GM10248 (cell line): Measurements from ENCODE around the gene CNBD2.

Source experiments
- CTCF ChIA-PET: fragments of 300-600 bp; sonication (Branson Sonifier 250); formaldehyde crosslinking; extraction: SDS; loops from one replicate; lab custom pipeline; 2021; ENCODE audit warnings: antibody characterized with exemption; lab: Yijun Ruan, JAX
- POLR2A ChIA-PET: fragments of 350-650 bp; sonication (Branson Sonifier 250); formaldehyde crosslinking; extraction: SDS; loops from one replicate; lab custom pipeline; 2020; ENCODE audit warnings: antibody characterized with exemption; lab: Yijun Ruan, JAX
- DNase-seq: peaks from one replicate; pipeline ENCODE4 v3.0.0; 2012; ENCODE audit errors: extremely low spot score
- TF ChIP-seq, protein P1 (sequence below): IDR thresholded peaks from 2 replicates; pipeline ENCODE4 v1.5.1; 2012; ENCODE audit warnings: mild to moderate bottlenecking, low read depth; ENCODE audit errors: extremely low read depth, missing control alignments, control extremely low read depth

CNBD2 gene

DNA sequence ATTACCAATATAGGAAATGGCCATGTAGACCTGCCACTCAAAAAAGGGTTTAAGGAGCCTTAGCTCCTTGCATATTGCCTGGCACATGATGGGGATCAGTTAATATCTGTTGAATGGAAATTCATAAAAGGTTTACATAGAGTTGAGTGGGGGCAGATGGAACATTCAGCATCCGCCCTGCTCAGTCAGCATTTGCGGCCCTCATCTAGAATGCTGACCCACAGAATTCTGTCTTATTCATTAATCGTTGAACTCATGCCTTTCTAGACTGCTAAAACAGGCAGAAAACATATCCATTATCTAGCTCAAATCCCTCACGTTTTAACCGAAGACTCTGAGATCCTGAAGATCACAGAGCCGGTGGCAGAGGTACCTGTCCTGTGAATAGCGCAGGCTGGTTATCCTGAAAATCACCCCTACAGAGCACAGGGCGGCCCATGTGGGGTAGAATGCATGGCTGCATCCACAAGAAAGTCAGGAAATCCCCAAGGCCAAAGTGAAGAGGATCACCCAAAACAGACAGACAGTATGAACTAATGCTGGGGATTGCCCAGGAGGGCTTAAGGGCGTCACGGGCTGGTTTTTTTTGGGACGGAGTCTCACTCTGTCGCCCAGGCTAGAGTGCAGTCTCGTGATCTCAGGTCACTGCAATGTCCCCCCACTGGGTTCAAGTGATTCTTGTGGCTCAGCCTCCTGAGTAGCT lies 59.9 kb downstream of the CNBD2 start:
- POLR2A ChIA-PET, result interaction anchor here (1.1 kb wide), 1 partner anchor 16 kb away, joined by 4 read pairs; no protein-coding TSS in a partner anchor
- TF ChIP-seq, protein P1, sequence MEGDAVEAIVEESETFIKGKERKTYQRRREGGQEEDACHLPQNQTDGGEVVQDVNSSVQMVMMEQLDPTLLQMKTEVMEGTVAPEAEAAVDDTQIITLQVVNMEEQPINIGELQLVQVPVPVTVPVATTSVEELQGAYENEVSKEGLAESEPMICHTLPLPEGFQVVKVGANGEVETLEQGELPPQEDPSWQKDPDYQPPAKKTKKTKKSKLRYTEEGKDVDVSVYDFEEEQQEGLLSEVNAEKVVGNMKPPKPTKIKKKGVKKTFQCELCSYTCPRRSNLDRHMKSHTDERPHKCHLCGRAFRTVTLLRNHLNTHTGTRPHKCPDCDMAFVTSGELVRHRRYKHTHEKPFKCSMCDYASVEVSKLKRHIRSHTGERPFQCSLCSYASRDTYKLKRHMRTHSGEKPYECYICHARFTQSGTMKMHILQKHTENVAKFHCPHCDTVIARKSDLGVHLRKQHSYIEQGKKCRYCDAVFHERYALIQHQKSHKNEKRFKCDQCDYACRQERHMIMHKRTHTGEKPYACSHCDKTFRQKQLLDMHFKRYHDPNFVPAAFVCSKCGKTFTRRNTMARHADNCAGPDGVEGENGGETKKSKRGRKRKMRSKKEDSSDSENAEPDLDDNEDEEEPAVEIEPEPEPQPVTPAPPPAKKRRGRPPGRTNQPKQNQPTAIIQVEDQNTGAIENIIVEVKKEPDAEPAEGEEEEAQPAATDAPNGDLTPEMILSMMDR, result no peak
- CTCF ChIA-PET, result interaction anchor here (1.2 to 1.3 kb wide), 2 partner anchors 10 to 35 kb away, joined by 3 to 4 read pairs; no protein-coding TSS in a partner anchor
- no peak for DNase-seq

DNA sequence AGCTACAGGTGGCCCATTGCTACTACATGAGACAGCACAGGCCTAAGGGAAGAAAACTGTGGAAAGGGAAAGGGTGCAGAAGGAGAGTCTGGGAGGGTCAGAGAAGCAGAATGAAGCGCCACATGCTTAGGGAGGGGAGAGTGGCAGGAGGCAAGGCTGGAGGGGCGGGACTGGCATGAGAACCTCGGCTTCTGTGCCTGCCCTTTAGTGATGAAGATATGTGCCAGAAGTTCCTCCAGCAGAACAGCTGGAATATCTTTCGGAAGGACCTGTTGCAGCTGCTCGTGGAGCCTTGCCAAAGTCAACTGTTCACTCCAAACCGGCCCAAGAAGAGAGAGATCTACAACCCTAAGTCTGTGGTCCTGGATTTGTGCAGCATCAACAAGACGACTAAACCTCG lies 61.8 kb downstream of the CNBD2 start:
- POLR2A ChIA-PET, result no interaction called here
- TF ChIP-seq, protein P1, result no peak
- DNase-seq, result no peak
- CTCF ChIA-PET, result interaction anchor here (0.9 to 1.6 kb wide), 2 partner anchors 12 to 109 kb away, joined by 3 to 4 read pairs; no protein-coding TSS in a partner anchor

- TF ChIP-seq, protein P1, result no peak
- ChIA-PET CTCF (interaction anchor here (1.2 to 3.3 kb wide), 3 partner anchors 40 to 107 kb away, joined by 3 to 12 read pairs (median 8); no protein-coding TSS in a partner anchor), POLR2A (no interaction called here)
- no peak for DNase-seq
These were observed 63.4 kb downstream of the CNBD2 start for GRCh38 chr20:36031806-36032205.

DNA sequence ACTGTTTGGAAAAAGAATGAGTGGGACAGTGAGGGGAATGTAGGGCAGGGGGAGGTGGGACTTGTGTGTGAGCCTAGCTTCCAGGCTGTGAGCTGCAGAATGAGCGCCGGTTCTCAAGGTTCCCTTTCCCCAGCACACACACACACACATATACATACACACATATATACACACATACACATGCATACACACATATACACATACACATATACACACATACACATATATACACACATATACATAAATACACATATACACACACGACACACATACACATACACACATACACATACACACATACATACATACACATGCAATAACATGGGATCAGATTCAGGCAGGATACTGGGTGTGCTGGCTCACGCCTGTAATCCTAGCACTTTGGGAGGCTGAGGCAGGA lies 66.5 kb downstream of the CNBD2 start:
- DNase-seq, result no peak
- CTCF ChIA-PET, result interaction anchor here (1.2 to 1.3 kb wide), 2 partner anchors 42 to 44 kb away, joined by 3 to 4 read pairs; no protein-coding TSS in a partner anchor
- POLR2A ChIA-PET, result no interaction called here
- TF ChIP-seq, protein P1, result no peak

- DNase-seq, result no peak
- ChIA-PET CTCF (interaction anchor here (1.2 to 1.7 kb wide), 3 partner anchors 43 to 70 kb away, joined by 3 to 4 read pairs (median 3); no protein-coding TSS in a partner anchor), POLR2A (no interaction called here)
- TF ChIP-seq, protein P1, result no peak
These were observed 67.4 kb downstream of the CNBD2 start for GRCh38 chr20:36035745-36036144.

- POLR2A ChIA-PET, result interaction anchor here (0.7 kb wide), 1 partner anchor 126 kb away, joined by 3 read pairs; no protein-coding TSS in a partner anchor
- DNase-seq, result no peak
- CTCF ChIA-PET, result interaction anchor here (1.7 kb wide), 1 partner anchor 69 kb away, joined by 3 read pairs; no protein-coding TSS in a partner anchor
- TF ChIP-seq, protein P1, result no peak
These were observed 68.3 kb downstream of the CNBD2 start for GRCh38 chr20:36036688-36037087.
